NOMO-1 (cell line): ENCODE results near the gene LILRA6.
"Not testable (repeated sequence)": the region's sequence is repeated elsewhere in the genome, so short reads cannot be mapped to it uniquely, and the experiment has no call there.

Source experiments
- DNase-seq, 2 experiments: peaks; one replicate each; lab custom pipeline; 2025; ENCODE audit not compliant: unreplicated experiment in 2 of 2; lab: John Stamatoyannopoulos, UW

Gene LILRA6

GRCh38 chr19:54239491-54240371, 2.9 kb downstream of the LILRA6 start:
- not testable (repeated sequence) for DNase-seq

GRCh38 chr19:54233941-54234340, 8.6 kb downstream of the LILRA6 start:
- no peak for DNase-seq

GRCh38 chr19:54231077-54231931, 11.3 kb downstream of the LILRA6 start:
- DNase-seq, result peak; percentile 58 to 67

- no peak for DNase-seq
These were observed 12.6 kb downstream of the LILRA6 start for GRCh38 chr19:54230031-54230430.

GRCh38 chr19:54229146-54229545, 13.4 kb downstream of the LILRA6 start:
- no peak for DNase-seq

GRCh38 chr19:54224619-54225018, 18.0 kb downstream of the LILRA6 start:
- not testable (repeated sequence) for DNase-seq

- DNase-seq, result not testable (repeated sequence)
These were observed 18.7 kb downstream of the LILRA6 start for GRCh38 chr19:54223937-54224281.

- not testable (repeated sequence) for DNase-seq
These were observed 19.2 kb downstream of the LILRA6 start for GRCh38 chr19:54223277-54223936.

GRCh38 chr19:54222474-54223276, 19.9 kb downstream of the LILRA6 start, which contains the start of gene LILRB3:
Gene LILRB3, minus strand, starts transcription at chr19:54223007. Its CDS starts 31 bp downstream, at chr19:54222976.
- not testable (repeated sequence) for DNase-seq

- not testable (repeated sequence) for DNase-seq
These were observed 20.6 kb downstream of the LILRA6 start for GRCh38 chr19:54221947-54222346.

- DNase-seq, result not testable (repeated sequence)
These were observed 22.9 kb downstream of the LILRA6 start for GRCh38 chr19:54219702-54220101.

GRCh38 chr19:54218960-54219661, 23.5 kb downstream of the LILRA6 start:
- DNase-seq, result no peak

- no peak for DNase-seq
These were observed 24.3 kb downstream of the LILRA6 start for GRCh38 chr19:54218259-54218658.

GRCh38 chr19:54217517-54218247, 24.9 kb downstream of the LILRA6 start:
- DNase-seq, result not testable (repeated sequence)

GRCh38 chr19:54216869-54217268, 25.7 kb downstream of the LILRA6 start:
- DNase-seq, result no peak

GRCh38 chr19:54214734-54215133, 27.9 kb downstream of the LILRA6 start:
- DNase-seq, result not testable (repeated sequence)

GRCh38 chr19:54214217-54214616, 28.4 kb downstream of the LILRA6 start:
- not testable (repeated sequence) for DNase-seq

- no peak for DNase-seq
These were observed 31.4 kb downstream of the LILRA6 start for GRCh38 chr19:54211235-54211634.
